HEK293 (cell line): ENCODE results near the gene C2orf78.

Experiments
- CTCF ChIA-PET: fragments of 350-600 bp; formaldehyde crosslinking; extraction: SDS; loops from one replicate; lab custom pipeline; 2021; ENCODE audit warnings: antibody characterized with exemption; lab: Yijun Ruan, JAX
- POLR2A ChIA-PET: fragments of 300-600 bp; formaldehyde crosslinking; extraction: SDS; loops from one replicate; lab custom pipeline; 2020; ENCODE audit warnings: antibody characterized with exemption, inconsistent platforms; lab: Yijun Ruan, JAX
- H3K27ac ChIP-seq: fragments of 200-500 bp; sonication (Bioruptor generic); 2 replicates; pipeline ENCODE4 v1.5.1; 2014; ENCODE audit warnings: low read depth, low read length, control low read depth, inconsistent platforms; ENCODE audit errors: extremely low read depth
- H3K36me3 ChIP-seq, 2 experiments: fragments of 200-500 bp in 1 of 2; sonication (Bioruptor generic) in 1 of 2; 1 replicate in 1 of 2; 2 replicates in 1 of 2; pipeline ENCODE4 v1.5.1; 2014 to 2017; ENCODE audit warnings: inconsistent platforms in 2 of 2, low read length in 2 of 2; ENCODE audit not compliant: control insufficient read depth in 2 of 2, insufficient read depth in 1 of 2
- H3K4me1 ChIP-seq: fragments of 200-500 bp; sonication (Bioruptor generic); 2 replicates; pipeline ENCODE4 v1.5.1; 2014; ENCODE audit warnings: mild to moderate bottlenecking, low read length, inconsistent platforms; ENCODE audit not compliant: control insufficient read depth, insufficient read depth
- H3K4me3 ChIP-seq: 2 replicates; pipeline ENCODE4 v1.5.1; 2011; ENCODE audit warnings: low read depth, mild to moderate bottlenecking, control low read depth, low read length, moderate library complexity
- H3K9me3 ChIP-seq: fragments of 200-500 bp; sonication (Bioruptor generic); 2 replicates; pipeline ENCODE4 v1.5.1; 2014; ENCODE audit warnings: low read depth, low read length, inconsistent platforms; ENCODE audit not compliant: control insufficient read depth, insufficient read depth
- ZBTB7A ChIP-seq: fragments of 450-650 bp; formaldehyde crosslinking; IDR thresholded peaks from 2 replicates; pipeline ENCODE4 v1.5.1; 2016; ENCODE audit warnings: low read depth, missing biosample characterization, missing genetic modification characterization
- ZNF114 ChIP-seq: fragments of 450-650 bp; formaldehyde crosslinking; IDR thresholded peaks from 2 replicates; pipeline ENCODE4 v1.5.0; 2017; ENCODE audit warnings: missing biosample characterization, missing genetic modification characterization
- ZNF148 ChIP-seq: fragments of 450-650 bp; formaldehyde crosslinking; IDR thresholded peaks from 2 replicates; pipeline ENCODE4 v1.5.0; 2017; ENCODE audit warnings: missing biosample characterization, missing genetic modification characterization, borderline replicate concordance
- ZNF248 ChIP-seq: fragments of 450-650 bp; formaldehyde crosslinking; IDR thresholded peaks from 2 replicates; pipeline ENCODE4 v1.5.1; 2017; ENCODE audit warnings: missing biosample characterization, missing genetic modification characterization
- ZNF324 ChIP-seq: fragments of 450-650 bp; formaldehyde crosslinking; IDR thresholded peaks from 2 replicates; pipeline ENCODE4 v1.5.1; 2016; ENCODE audit warnings: missing biosample characterization, missing genetic modification characterization
- ZNF629 ChIP-seq: fragments of 450-650 bp; formaldehyde crosslinking; IDR thresholded peaks from 2 replicates; pipeline ENCODE4 v1.5.1; 2017; ENCODE audit warnings: missing biosample characterization, missing genetic modification characterization
- ZNF701 ChIP-seq: fragments of 450-650 bp; formaldehyde crosslinking; IDR thresholded peaks from 2 replicates; pipeline ENCODE4 v1.5.1; 2016; ENCODE audit warnings: missing biosample characterization, missing genetic modification characterization
- TF ChIP-seq, protein P1 (sequence below): fragments of 450-650 bp; formaldehyde crosslinking; IDR thresholded peaks from 2 replicates; pipeline ENCODE4 v1.5.1; 2016; ENCODE audit warnings: missing biosample characterization, missing genetic modification characterization

The C2orf78 gene

GRCh38 chr2:73859721-73860586 lies 76.0 kb downstream of the C2orf78 start:
- Histone ChIP-seq H3K27ac (no peak overlapping the region), H3K9me3 (no peaks in the 10 kb centered on the region), H3K4me3 (no peak overlapping the region)
- TF ChIP-seq ZNF629 (tag by site-specific recombination) (0 out of 2 replicates have a peak, but pooled peaks have one; percentile 14), ZNF701 (tag by site-specific recombination) (no peak), ZNF248 (tag by site-specific recombination) (no peak), ZNF114 (tag by site-specific recombination) (no peak)
- TF ChIP-seq, protein P1, sequence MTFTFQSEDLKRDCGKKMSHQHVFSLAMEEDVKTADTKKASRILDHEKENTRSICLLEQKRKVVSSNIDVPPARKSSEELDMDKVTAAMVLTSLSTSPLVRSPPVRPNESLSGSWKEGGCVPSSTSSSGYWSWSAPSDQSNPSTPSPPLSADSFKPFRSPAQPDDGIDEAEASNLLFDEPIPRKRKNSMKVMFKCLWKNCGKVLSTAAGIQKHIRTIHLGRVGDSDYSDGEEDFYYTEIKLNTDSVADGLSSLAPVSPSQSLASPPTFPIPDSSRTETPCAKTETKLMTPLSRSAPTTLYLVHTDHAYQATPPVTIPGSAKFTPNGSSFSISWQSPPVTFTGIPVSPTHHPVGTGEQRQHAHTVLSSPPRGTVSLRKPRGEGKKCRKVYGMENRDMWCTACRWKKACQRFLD (tag by site-specific recombination), result no peak
- TF ChIP-seq, all 188 proteins: peak for 1
- ChIA-PET CTCF (interaction anchor here (0.7 to 1.0 kb wide), 2 partner anchors 15 to 103 kb away, joined by 3 read pairs; no protein-coding TSS in a partner anchor), POLR2A (no interaction called here)
- no peaks in the 10 kb centered on the region for H3K4me1 ChIP-seq
- H3K36me3 ChIP-seq, result peaks cover 54 to 90% of the 10 kb centered on the region in 2 experiments

DNA sequence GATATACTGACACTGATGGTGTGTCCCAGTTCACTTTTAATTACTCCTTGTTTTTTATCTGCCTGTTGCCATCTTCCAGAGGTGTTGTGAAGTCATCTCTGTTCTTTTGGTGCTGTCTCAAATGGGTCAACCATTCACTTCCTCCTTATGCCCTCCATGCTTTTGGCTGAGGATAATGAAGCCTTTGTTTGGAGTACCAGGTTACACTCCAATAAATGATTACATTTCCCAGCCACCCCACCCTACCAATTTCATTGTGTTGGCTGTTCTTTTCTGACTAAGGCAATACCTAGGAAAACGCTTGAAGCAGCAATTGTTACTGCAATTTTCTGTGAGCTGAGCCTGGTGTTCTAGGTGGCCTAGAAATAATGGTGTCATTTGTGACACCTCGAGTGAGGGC lies 79.0 kb downstream of the C2orf78 start:
- POLR2A ChIA-PET, result no interaction called here
- CTCF ChIA-PET, result no interaction called here
- H3K9me3 ChIP-seq, result no peaks in the 10 kb centered on the region
- H3K36me3 ChIP-seq, result peaks cover 52 to 84% of the 10 kb centered on the region in 2 experiments
- TF ChIP-seq ZBTB7A, result no peak
- TF ChIP-seq ZNF324 (tag by site-specific recombination), result no peak
- TF ChIP-seq ZNF148 (tag by site-specific recombination), result no peak
- H3K27ac ChIP-seq, result no peak overlapping the region
- no peaks in the 10 kb centered on the region for H3K4me1 ChIP-seq
- no peak overlapping the region for H3K4me3 ChIP-seq
